Heart right ventricle (tissue), 16 donors: ENCODE measurements around the gene CASQ1. TPM values are rescaled to one million over a fixed set of nuclear protein-coding genes. Genes with fewer than 3 reads are reported as not detected.

Experiments used
- ATAC-seq, 8 donors: fragments of 200-7000 bp; cut with Tn5 transposase; one replicate each; pipeline ENCODE4 v1.9.1; 2020; ENCODE audit warnings: mild to moderate bottlenecking in 8 of 8, moderate library complexity in 8 of 8, moderate number of reproducible peaks in 1 of 8
- DNase-seq, 2 donors: peaks; one replicate each; pipeline ENCODE4 v3.0.0-alpha.2; 2020
- H3K27ac ChIP-seq, 10 donors: fragments of 200-600 bp; sonication (generic) in 2 of 10; one replicate each; pipeline versions ENCODE4 v1.5.0 to v1.8.0; 2020 to 2022; ENCODE audit warnings: mild to moderate bottlenecking in 3 of 10
- H3K27me3 ChIP-seq, 7 donors: fragments of 200-600 bp; one replicate each; pipeline ENCODE4 v1.8.0; 2021 to 2022; ENCODE audit warnings: mild to moderate bottlenecking in 2 of 7
- H3K36me3 ChIP-seq, 9 donors: fragments of 200-600 bp; sonication (generic) in 1 of 9; one replicate each; pipeline versions ENCODE4 v1.5.0 to v1.8.0; 2020 to 2022; ENCODE audit warnings: mild to moderate bottlenecking in 2 of 9
- H3K4me1 ChIP-seq, 9 donors: fragments of 200-600 bp; sonication (generic) in 1 of 9; one replicate each; pipeline versions ENCODE4 v1.5.0 to v1.8.0; 2020 to 2022; ENCODE audit warnings: mild to moderate bottlenecking in 4 of 9
- H3K4me3 ChIP-seq, 10 donors: fragments of 200-600 bp; sonication (generic) in 2 of 10; one replicate each; pipeline versions ENCODE4 v1.5.0 to v1.8.0; 2020 to 2022; ENCODE audit warnings: mild to moderate bottlenecking in 7 of 10, moderate library complexity in 2 of 10
- H3K9me3 ChIP-seq, 11 donors: fragments of 200-600 bp in 10 of 11; sonication (generic) in 2 of 11; one replicate each; pipeline versions ENCODE4 v1.5.0 to v1.8.0; 2013 to 2022; ENCODE audit warnings: mild to moderate bottlenecking in 2 of 11, control low read depth in 1 of 11, moderate library complexity in 1 of 11
- CTCF ChIP-seq, 9 donors: fragments of 200-600 bp; sonication (generic) in 2 of 9; IDR thresholded peaks; one replicate each; pipeline versions ENCODE4 v1.5.0 to v1.8.0; 2021 to 2022; ENCODE audit warnings: antibody characterized with exemption in 9 of 9, mild to moderate bottlenecking in 5 of 9, moderate library complexity in 1 of 9
- WGBS, 2 donors: extraction: QIAGEN DNeasy Blood & Tissue Kit; methylation state at CpG; one replicate each; pipeline ENCODE4 v1.1.7; 2013; ENCODE audit warnings: inconsistent platforms in 1 of 2; 5-methylcytosine and 5-hydroxymethylcytosine counted together
- intact Hi-C, 10 donors: fragments of 100-400 bp; cut with DNase I; formaldehyde crosslinking; loops; one replicate each; pipeline versions ENCODE4 v1.11.1 to v1.14.2; 2022
- polyA plus RNA-seq, 2 donors: library from polyadenylated mRNA; stranded (reverse); fragments of 200-250 nt; gene quantifications; one replicate each; pipeline ENCODE4 v1.2.3, GENCODE V29; 2013
- total RNA-seq, 10 donors: library from RNA; stranded (reverse); fragmentation: NEBNext Ultra II Directional in 3 of 10; extraction: Animal tissue kit (Norgen Biotek cat#: 25700) in 3 of 10; gene quantifications; one replicate each; pipeline versions ENCODE4 v1.2.1 to v1.2.4, GENCODE V29; 2021 to 2023
- donor health status: Arrhythmogenic right ventricular cardiomyopathy.
- donor health status: ischemic (EF 13 %, LVEDD 7.1; RV severe dilation, severe dysfunction).
- donor health status: healthy with polysubstance abuse.
- donor health status: DM: no; HTN: yes; CAD: no.
- donor health status: DM: no; HTN: no; CAD: no.
- donor health status: ischemic (EF 25% LVEDD 6.9; RV normal size, moderate dysfunction).
- donor health status: ischemic (EF 25% LVEDD 5.7; RV mildly dilated, moderate dysfunction).
- donor health status: healthy.
- donor health status: DM: yes; HTN: yes; CAD: no.
- donor health status: Ischemic cardiomyopathy.
- donor health status: ischemic (EF 35%, LVEDD 5.7; RV mildly dilated, moderate dysfunction).
- donor health status: nonischemic (EF 11% LVEDD 7.7; RV severe dilation, severe dysfunction).
- donor health status: DM: yes; HTN: yes; CAD: no.
- donor health status: PGD.
- donor health status: ischemic (EF 29% LVEDD 5.4; RV normal size, mild dysfunction).
- donor health status: nonischemic (EF 23%, LVEDD 6.1; RV moderate dilation, normal function).

CASQ1 gene
- total and polyA plus RNA-seq, 12 donors, result 17.5 to 68.9 (median 41.6) TPM

GRCh38 chr1:160187407-160187806, 3.0 kb upstream of the CASQ1 start:
- no peak overlapping the region for H3K27ac ChIP-seq
- no peak overlapping the region for H3K4me3 ChIP-seq
- H3K36me3 ChIP-seq, result no peaks in the 10 kb centered on the region
- ATAC-seq (no peak), DNase-seq (no peak)
- 84 to 88% methylated on average over 7 of the region's 7 CpGs for WGBS, 2 donors
- intact Hi-C loops, result no loop called here
- no peaks in the 10 kb centered on the region for H3K9me3 ChIP-seq
- H3K27me3 ChIP-seq, result no peaks in the 10 kb centered on the region
- no peak for TF ChIP-seq CTCF (IDR thresholded peaks at IDR 0.05)
- H3K4me1 ChIP-seq, result peaks cover 9 to 34% (median 14%) of the 10 kb centered on the region in 9 donors

- WGBS, 2 donors, result 93% methylated on average over 7 of the region's 7 CpGs
- Histone ChIP-seq H3K9me3 (no peaks in the 10 kb centered on the region), H3K27me3 (no peaks in the 10 kb centered on the region), H3K4me3 (no peak overlapping the region), H3K4me1 (peaks cover 9 to 44% (median 16%) of the 10 kb centered on the region in 9 donors), H3K36me3 (no peaks in the 10 kb centered on the region), H3K27ac (no peak overlapping the region)
- ATAC-seq (no peak), DNase-seq (no peak)
- intact Hi-C loops, result no loop called here
- TF ChIP-seq CTCF (IDR thresholded peaks at IDR 0.05), result no peak
Observed at GRCh38 chr1:160188341-160188740, 2.0 kb upstream of the CASQ1 start.

- H3K27me3 ChIP-seq, result no peaks in the 10 kb centered on the region
- no peak overlapping the region for H3K4me3 ChIP-seq
- WGBS, 2 donors, result 68 to 73% methylated on average over 3 of the region's 3 CpGs
- DNase-seq (no peak), ATAC-seq (no peak)
- intact Hi-C loops, result loop anchor here (2.0 to 10.0 kb wide), 14 partner anchors 27 to 183 kb away; partner anchors contain the start of genes IGSF8 (in 2 of the 10) and ATP1A2 (in 1 of the 10)
- H3K4me1 ChIP-seq, result peaks cover 9 to 50% (median 18%) of the 10 kb centered on the region in 9 donors
- TF ChIP-seq CTCF (IDR thresholded peaks at IDR 0.05), result no peak
- H3K36me3 ChIP-seq, result no peaks in the 10 kb centered on the region
- H3K27ac ChIP-seq, result peak overlapping the region in 3 of 10 donors; percentile 55 to 87 (median 83)
- no peaks in the 10 kb centered on the region for H3K9me3 ChIP-seq
Observed at GRCh38 chr1:160191756-160192155, 1.4 kb downstream of the CASQ1 start.

GRCh38 chr1:160192234-160192633, 1.9 kb downstream of the CASQ1 start:
- ATAC-seq, result no peak
- peak overlapping the region in 3 of 10 donors; percentile 55 to 87 (median 83) for H3K27ac ChIP-seq
- H3K4me1 ChIP-seq, result peaks cover 9 to 53% (median 18%) of the 10 kb centered on the region in 9 donors
- no peaks in the 10 kb centered on the region for H3K9me3 ChIP-seq
- TF ChIP-seq CTCF (IDR thresholded peaks at IDR 0.05), result no peak
- intact Hi-C loops, result loop anchor here (2.0 to 10.0 kb wide), 14 partner anchors 27 to 183 kb away; partner anchors contain the start of genes IGSF8 (in 2 of the 10) and ATP1A2 (in 1 of the 10)
- H3K27me3 ChIP-seq, result no peaks in the 10 kb centered on the region
- no peak for DNase-seq
- H3K4me3 ChIP-seq, result no peak overlapping the region
- no peaks in the 10 kb centered on the region for H3K36me3 ChIP-seq
